Epithelial cell of esophagus (primary cell): Measurements from ENCODE around the gene PPIE.
"Not testable (repeated sequence)": the region's sequence is repeated elsewhere in the genome, so short reads cannot be mapped to it uniquely, and the experiment has no call there.

Source experiments
- DNase-seq: peaks from one replicate; pipeline ENCODE4 v3.0.0; 2010; ENCODE audit warnings: low read depth
- H3K4me3 ChIP-seq: 2 replicates; pipeline ENCODE4 v1.5.1; 2011; ENCODE audit warnings: mild to moderate bottlenecking, low read length, control low read depth
- TF ChIP-seq, protein P1 (sequence below): IDR thresholded peaks from 2 replicates; pipeline ENCODE4 v1.5.1; 2011; ENCODE audit warnings: low read depth, mild to moderate bottlenecking, low read length, control low read depth, inconsistent platforms; ENCODE audit not compliant: insufficient read depth; ENCODE audit errors: missing control alignments

Gene PPIE

DNA sequence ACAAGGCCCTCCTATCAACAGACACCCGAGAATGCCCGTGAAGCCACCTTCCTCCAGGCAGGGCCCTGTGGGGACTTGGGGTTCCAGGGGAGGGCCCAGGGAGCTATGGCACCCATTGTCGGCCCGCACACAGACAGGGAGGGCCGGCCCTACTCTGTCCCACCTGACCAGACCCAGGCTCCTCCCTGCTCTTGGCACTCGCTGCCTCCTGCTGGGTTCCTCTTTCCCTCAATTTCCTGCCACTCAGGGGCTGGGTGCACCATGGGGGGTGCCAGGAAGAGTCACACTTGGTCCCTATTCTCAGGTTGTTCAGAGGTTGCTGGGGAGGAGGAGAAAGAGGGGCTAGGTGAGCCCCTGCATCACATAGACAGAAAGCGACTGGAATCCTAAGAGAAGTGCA lies 40.5 kb downstream of the PPIE start:
- TF ChIP-seq, protein P1, sequence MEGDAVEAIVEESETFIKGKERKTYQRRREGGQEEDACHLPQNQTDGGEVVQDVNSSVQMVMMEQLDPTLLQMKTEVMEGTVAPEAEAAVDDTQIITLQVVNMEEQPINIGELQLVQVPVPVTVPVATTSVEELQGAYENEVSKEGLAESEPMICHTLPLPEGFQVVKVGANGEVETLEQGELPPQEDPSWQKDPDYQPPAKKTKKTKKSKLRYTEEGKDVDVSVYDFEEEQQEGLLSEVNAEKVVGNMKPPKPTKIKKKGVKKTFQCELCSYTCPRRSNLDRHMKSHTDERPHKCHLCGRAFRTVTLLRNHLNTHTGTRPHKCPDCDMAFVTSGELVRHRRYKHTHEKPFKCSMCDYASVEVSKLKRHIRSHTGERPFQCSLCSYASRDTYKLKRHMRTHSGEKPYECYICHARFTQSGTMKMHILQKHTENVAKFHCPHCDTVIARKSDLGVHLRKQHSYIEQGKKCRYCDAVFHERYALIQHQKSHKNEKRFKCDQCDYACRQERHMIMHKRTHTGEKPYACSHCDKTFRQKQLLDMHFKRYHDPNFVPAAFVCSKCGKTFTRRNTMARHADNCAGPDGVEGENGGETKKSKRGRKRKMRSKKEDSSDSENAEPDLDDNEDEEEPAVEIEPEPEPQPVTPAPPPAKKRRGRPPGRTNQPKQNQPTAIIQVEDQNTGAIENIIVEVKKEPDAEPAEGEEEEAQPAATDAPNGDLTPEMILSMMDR, result no peak
- no peak overlapping the region for H3K4me3 ChIP-seq
- DNase-seq, result no peak

GRCh38 chr1:39779821-39780220 lies 41.1 kb downstream of the PPIE start:
- TF ChIP-seq, protein P1, result no peak
- no peak overlapping the region for H3K4me3 ChIP-seq
- no peak for DNase-seq

DNA sequence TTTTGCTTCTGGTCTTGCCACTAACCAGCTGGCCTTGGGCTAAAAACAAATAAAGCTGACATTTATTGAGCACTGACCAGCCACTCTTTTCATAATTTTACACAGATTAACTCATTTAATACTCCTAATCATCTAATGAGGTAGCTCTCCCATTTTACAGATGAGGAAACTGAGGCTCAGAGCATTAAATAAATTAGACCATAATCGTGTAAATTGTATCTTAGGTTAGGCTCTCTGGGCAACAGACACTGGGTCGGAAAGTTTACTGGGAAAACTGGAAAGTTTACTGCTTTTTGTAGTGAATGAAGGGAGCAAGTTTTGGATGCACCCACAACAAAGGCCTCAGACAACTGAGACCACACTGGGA lies 42.6 kb downstream of the PPIE start:
- no peak for DNase-seq
- TF ChIP-seq, protein P1, result no peak
- H3K4me3 ChIP-seq, result no peak overlapping the region

DNA sequence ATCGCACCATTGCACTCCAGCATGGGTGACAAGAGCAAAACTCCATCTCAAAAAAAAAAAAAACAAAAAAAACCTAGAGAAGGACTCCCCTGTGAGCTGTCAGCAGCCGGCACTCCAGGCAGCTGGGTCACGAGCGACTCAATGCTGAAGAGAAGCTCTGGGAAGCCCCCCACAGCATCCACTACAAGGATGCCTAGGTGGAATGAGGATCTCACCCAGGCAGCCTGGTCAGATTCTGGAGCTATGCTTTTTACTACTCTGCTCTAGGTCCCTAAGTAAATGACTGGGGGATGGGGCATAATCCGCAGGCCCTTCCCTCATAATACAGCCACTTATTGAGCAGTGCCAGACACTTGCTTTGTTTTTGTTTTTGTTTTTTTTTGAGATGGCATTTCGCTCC lies 43.4 kb downstream of the PPIE start:
- TF ChIP-seq, protein P1, result no peak
- DNase-seq, result no peak

DNA sequence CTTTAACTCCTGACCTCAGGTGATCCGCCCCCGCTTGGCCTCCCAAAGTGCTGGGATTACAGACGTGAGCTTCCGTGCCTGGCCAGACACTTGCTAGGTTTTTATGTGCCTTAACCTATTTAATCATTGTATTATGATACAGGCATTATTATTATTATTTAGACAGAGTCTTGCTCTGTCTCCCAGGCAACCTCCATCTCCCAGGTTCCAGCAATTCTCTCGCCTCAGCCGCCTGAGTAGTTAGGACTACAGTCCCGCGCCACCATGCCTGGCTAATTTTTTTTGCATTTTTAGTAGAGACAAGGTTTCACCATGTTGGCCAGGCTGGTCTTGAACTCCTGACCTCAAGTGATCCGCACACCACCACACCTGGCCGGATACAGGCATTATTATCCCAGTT lies 44.0 kb downstream of the PPIE start:
- not testable (repeated sequence) for H3K4me3 ChIP-seq, DNase-seq

More for the DNA sequence above, 43.4 kb downstream of the PPIE start:
- H3K4me3 ChIP-seq, result no peak overlapping the region

- not testable (repeated sequence) for DNase-seq, H3K4me3 ChIP-seq
Measured at GRCh38 chr1:39786303-39787107, 47.8 kb downstream of the PPIE start.

DNA sequence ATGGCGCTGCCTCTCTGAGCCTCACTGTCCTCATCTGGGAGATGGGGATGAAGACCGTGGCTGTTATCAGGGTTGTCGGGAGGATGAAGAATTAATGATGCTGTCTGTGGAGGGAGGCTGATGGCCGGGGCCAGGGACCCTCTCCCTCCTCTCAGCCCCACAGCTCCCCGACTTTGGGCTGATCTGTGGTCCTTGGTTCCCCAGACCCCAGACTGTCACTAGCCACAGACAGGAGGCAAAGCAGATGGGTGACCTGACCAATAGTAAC lies 48.4 kb downstream of the PPIE start:
- H3K4me3 ChIP-seq, DNase-seq: not testable (repeated sequence)

GRCh38 chr1:39787468-39787867 lies 48.8 kb downstream of the PPIE start:
- TF ChIP-seq, protein P1, result no peak
- no peak for DNase-seq
- H3K4me3 ChIP-seq, result no peak overlapping the region

GRCh38 chr1:39787964-39788363 lies 49.3 kb downstream of the PPIE start:
- not testable (repeated sequence) for H3K4me3 ChIP-seq, DNase-seq
